ENCODE results near the gene SPPL2C.

Gene SPPL2C

GRCh38 chr17:45874151-45874550 lies 29.5 kb downstream of the SPPL2C start:
- H3K4me1 Mint-ChIP-seq: peaks cover 11% of the 10 kb centered on the region
- H3K27me3 Mint-ChIP-seq: no peaks in the 10 kb centered on the region
- no peaks in the 10 kb centered on the region for H3K9me3 Mint-ChIP-seq
- H3K36me3 Mint-ChIP-seq: no peaks in the 10 kb centered on the region
- H3K27ac Mint-ChIP-seq: no peak overlapping the region
- no peak overlapping the region for H3K4me3 Mint-ChIP-seq

- Mint-ChIP-seq H3K9me3 (no peaks in the 10 kb centered on the region), H3K27ac (no peak overlapping the region), H3K4me1 (peaks cover 11% of the 10 kb centered on the region), H3K36me3 (no peaks in the 10 kb centered on the region), H3K27me3 (no peaks in the 10 kb centered on the region), H3K4me3 (no peak overlapping the region)
Observed at GRCh38 chr17:45876539-45876938, 31.9 kb downstream of the SPPL2C start.

GRCh38 chr17:45877467-45877866 lies 32.8 kb downstream of the SPPL2C start:
- Mint-ChIP-seq H3K4me1 (peaks cover 11% of the 10 kb centered on the region), H3K4me3 (no peak overlapping the region), H3K27ac (no peak overlapping the region), H3K27me3 (no peaks in the 10 kb centered on the region), H3K36me3 (no peaks in the 10 kb centered on the region), H3K9me3 (no peaks in the 10 kb centered on the region)

GRCh38 chr17:45883063-45883462 lies 38.4 kb downstream of the SPPL2C start:
- Mint-ChIP-seq H3K4me3 (no peak overlapping the region), H3K36me3 (no peaks in the 10 kb centered on the region), H3K9me3 (no peaks in the 10 kb centered on the region), H3K4me1 (no peaks in the 10 kb centered on the region), H3K27ac (no peak overlapping the region), H3K27me3 (no peaks in the 10 kb centered on the region)

GRCh38 chr17:45886852-45887251 lies 42.2 kb downstream of the SPPL2C start:
- Mint-ChIP-seq H3K27ac (no peak overlapping the region), H3K36me3 (no peaks in the 10 kb centered on the region), H3K27me3 (no peaks in the 10 kb centered on the region), H3K4me1 (no peaks in the 10 kb centered on the region), H3K9me3 (no peaks in the 10 kb centered on the region), H3K4me3 (no peak overlapping the region)

- Mint-ChIP-seq H3K4me1 (no peaks in the 10 kb centered on the region), H3K27ac (no peak overlapping the region), H3K36me3 (no peaks in the 10 kb centered on the region), H3K9me3 (no peaks in the 10 kb centered on the region), H3K4me3 (no peak overlapping the region), H3K27me3 (no peaks in the 10 kb centered on the region)
Observed at GRCh38 chr17:45888392-45888791, 43.7 kb downstream of the SPPL2C start.

- no peak overlapping the region for H3K4me3 Mint-ChIP-seq
Observed at GRCh38 chr17:45889579-45889978, 44.9 kb downstream of the SPPL2C start.

GRCh38 chr17:45893725-45894021 lies 49.0 kb downstream of the SPPL2C start:
- peaks cover 26% of the 10 kb centered on the region for H3K4me1 Mint-ChIP-seq
- H3K27me3 Mint-ChIP-seq: peaks cover 11% of the 10 kb centered on the region
- peak overlapping the region; percentile 70 for H3K27ac Mint-ChIP-seq
- no peaks in the 10 kb centered on the region for H3K9me3 Mint-ChIP-seq
- H3K36me3 Mint-ChIP-seq: no peaks in the 10 kb centered on the region
- peak overlapping the region; percentile 88 for H3K4me3 Mint-ChIP-seq

More at GRCh38 chr17:45889579-45889978, 44.9 kb downstream of the SPPL2C start:
- Mint-ChIP-seq H3K27me3 (no peaks in the 10 kb centered on the region), H3K27ac (no peak overlapping the region), H3K4me1 (peaks cover 4% of the 10 kb centered on the region), H3K36me3 (no peaks in the 10 kb centered on the region), H3K9me3 (no peaks in the 10 kb centered on the region)

- peak within 1 kb of the TSS; percentile 88 for H3K4me3 Mint-ChIP-seq
- no peaks in the 10 kb centered on the region for H3K36me3 Mint-ChIP-seq
Observed at GRCh38 chr17:45894022-45894784, 49.5 kb downstream of the SPPL2C start, which contains the start of gene MAPT. Gene MAPT, plus strand, starts transcription at chr17:45894554. Its CDS starts 67,784 bp downstream, at chr17:45962338.

GRCh38 chr17:45895304-45895968 lies 50.8 kb downstream of the SPPL2C start:
- peaks cover 23% of the 10 kb centered on the region for H3K27me3 Mint-ChIP-seq

More at GRCh38 chr17:45894022-45894784, 49.5 kb downstream of the SPPL2C start, which contains the start of gene MAPT:
- Mint-ChIP-seq H3K27me3 (peaks cover 15% of the 10 kb centered on the region), H3K9me3 (no peaks in the 10 kb centered on the region), H3K27ac (peak within 1 kb of the TSS; percentile 70), H3K4me1 (peaks cover 27% of the 10 kb centered on the region)

GRCh38 chr17:45895969-45896785 lies 51.5 kb downstream of the SPPL2C start:
- Mint-ChIP-seq H3K4me3 (peak overlapping the region; percentile 88), H3K27me3 (peaks cover 29% of the 10 kb centered on the region), H3K27ac (no peak overlapping the region), H3K36me3 (no peaks in the 10 kb centered on the region), H3K4me1 (peaks cover 27% of the 10 kb centered on the region), H3K9me3 (no peaks in the 10 kb centered on the region)

More at GRCh38 chr17:45895304-45895968, 50.8 kb downstream of the SPPL2C start:
- Mint-ChIP-seq H3K4me1 (peaks cover 27% of the 10 kb centered on the region), H3K9me3 (no peaks in the 10 kb centered on the region), H3K4me3 (peak overlapping the region; percentile 88), H3K27ac (peak overlapping the region; percentile 35), H3K36me3 (no peaks in the 10 kb centered on the region)

Data from activated naive CD4-positive, alpha-beta T cell treated with anti-CD3 and anti-CD28 coated beads, Interleukin-2, amount 50 U/mL, for 24 hours (primary cell).